ENCODE data around the gene LGR6. TPM values are rescaled to one million over a fixed set of nuclear protein-coding genes. Genes with fewer than 3 reads are reported as not detected.

The LGR6 gene
- total RNA-seq, 1 experiment from 2014 or later, result 0.26 TPM

DNA sequence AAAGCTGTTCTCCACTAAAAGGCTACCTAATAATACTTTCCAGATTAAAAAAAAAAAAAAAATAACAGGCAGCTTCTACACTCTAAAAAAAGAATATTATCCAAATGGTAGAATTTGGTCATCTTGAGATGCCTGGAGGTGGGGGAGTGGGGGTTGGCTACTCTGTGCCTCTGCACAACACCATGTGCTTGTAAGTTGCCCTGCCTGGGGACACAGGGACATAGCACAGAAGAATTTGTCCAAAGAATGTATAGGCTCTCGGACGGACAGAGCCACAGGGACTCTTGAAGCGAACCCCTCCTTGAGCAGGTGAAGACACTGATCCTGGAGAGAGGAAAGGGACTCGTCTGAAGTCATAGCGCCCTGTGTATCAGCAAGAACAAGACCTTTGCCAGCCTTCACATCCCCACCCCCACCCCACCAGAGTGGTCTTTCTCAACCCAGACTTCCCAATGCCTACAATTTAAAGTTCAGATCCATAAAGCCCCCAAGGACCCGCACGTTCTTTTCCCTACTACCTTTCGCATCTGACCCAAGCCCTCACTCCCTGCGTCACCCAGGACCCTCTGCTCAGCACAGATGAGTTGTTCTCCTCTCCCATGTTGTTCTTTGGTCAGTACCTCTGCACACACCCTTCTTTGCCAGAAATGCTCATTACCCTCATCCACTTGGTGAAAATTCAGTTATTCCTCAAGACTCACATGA is 72.6 kb downstream of the LGR6 start:
- Histone ChIP-seq H2AFZ (ENCODE audit: low read length) (no peak overlapping the region), H3K4me3 (ENCODE audit: low read length) (no peak overlapping the region), H3K79me2 (ENCODE audit: low read length) (no peaks in the 10 kb centered on the region), H3K9me2 (replicated peaks; ENCODE audit: low read length) (no peaks in the 10 kb centered on the region), H3K27ac (ENCODE audit: low read length) (no peak overlapping the region), H3K4me1 (ENCODE audit: insufficient read depth, low read length) (no peaks in the 10 kb centered on the region), H3K27me3 (ENCODE audit: low read length) (no peaks in the 10 kb centered on the region), H3K9me3 (ENCODE audit: low read length) (no peaks in the 10 kb centered on the region), H3K9ac (ENCODE audit: low read length) (no peak overlapping the region), H4K20me1 (ENCODE audit: low read length) (no peaks in the 10 kb centered on the region), H3K36me3 (ENCODE audit: low read depth, low read length) (no peaks in the 10 kb centered on the region), H3F3A (ENCODE audit: low read length, unreplicated experiment) (no peaks in the 10 kb centered on the region), H3K4me2 (ENCODE audit: low read length) (no peak overlapping the region)
- TF ChIP-seq EZH2phosphoT487 (IDR thresholded peaks at IDR 0.05; ENCODE audit: borderline replicate concordance, low read length) (no peak), EZH2 (IDR thresholded peaks at IDR 0.05; ENCODE audit: low read length, unreplicated experiment) (no peak)
- TF ChIP-seq, protein P1, sequence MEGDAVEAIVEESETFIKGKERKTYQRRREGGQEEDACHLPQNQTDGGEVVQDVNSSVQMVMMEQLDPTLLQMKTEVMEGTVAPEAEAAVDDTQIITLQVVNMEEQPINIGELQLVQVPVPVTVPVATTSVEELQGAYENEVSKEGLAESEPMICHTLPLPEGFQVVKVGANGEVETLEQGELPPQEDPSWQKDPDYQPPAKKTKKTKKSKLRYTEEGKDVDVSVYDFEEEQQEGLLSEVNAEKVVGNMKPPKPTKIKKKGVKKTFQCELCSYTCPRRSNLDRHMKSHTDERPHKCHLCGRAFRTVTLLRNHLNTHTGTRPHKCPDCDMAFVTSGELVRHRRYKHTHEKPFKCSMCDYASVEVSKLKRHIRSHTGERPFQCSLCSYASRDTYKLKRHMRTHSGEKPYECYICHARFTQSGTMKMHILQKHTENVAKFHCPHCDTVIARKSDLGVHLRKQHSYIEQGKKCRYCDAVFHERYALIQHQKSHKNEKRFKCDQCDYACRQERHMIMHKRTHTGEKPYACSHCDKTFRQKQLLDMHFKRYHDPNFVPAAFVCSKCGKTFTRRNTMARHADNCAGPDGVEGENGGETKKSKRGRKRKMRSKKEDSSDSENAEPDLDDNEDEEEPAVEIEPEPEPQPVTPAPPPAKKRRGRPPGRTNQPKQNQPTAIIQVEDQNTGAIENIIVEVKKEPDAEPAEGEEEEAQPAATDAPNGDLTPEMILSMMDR (conservative IDR thresholded peaks at IDR 0.05; ENCODE audit: low read depth, low read length), result no peak
- ATAC-seq (no peak), DNase-seq (no peak)
- CTCF ChIA-PET, result interaction anchor here (0.6 kb wide), 1 partner anchor 67 kb away, joined by 3 read pairs; no protein-coding TSS in a partner anchor
- intact Hi-C loops (cut with micrococcal nuclease), result no loop called here
- no TSS peak for BruUV-seq (replicated peaks)
- POLR2A ChIA-PET (ENCODE audit: unreplicated experiment), result no interaction called here

DNA sequence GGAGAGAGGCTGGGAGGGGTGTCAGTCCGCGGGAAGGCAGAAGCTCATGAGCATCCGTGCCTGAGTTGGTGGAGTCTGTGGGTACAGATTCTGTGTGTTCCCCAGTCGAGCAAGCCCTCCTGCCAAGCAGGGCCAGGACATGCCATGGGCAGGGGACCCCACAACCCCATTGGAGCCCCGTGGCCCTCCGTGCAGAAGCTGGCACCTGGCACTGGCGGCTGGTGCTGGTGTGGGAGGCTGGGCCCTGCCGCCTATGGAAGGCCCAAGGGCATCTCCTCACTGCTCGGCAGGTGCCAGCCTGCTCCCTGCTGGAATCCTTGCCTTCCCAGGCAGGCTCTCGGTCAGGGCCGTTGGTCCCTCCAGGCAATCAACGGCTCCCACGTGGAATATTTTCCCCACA is 74.4 kb downstream of the LGR6 start:
- no peak overlapping the region for H2AFZ ChIP-seq (ENCODE audit: low read length)
- no peaks in the 10 kb centered on the region for H3K36me3 ChIP-seq (ENCODE audit: low read depth, low read length)
- no peaks in the 10 kb centered on the region for H3K4me1 ChIP-seq (ENCODE audit: insufficient read depth, low read length)
- H3K79me2 ChIP-seq (ENCODE audit: low read length), result no peaks in the 10 kb centered on the region
- TF ChIP-seq EZH2 (IDR thresholded peaks at IDR 0.05; ENCODE audit: low read length, unreplicated experiment), result no peak
- TF ChIP-seq, protein P1 (conservative IDR thresholded peaks at IDR 0.05; ENCODE audit: low read depth, low read length), result no peak
- no peak for TF ChIP-seq EZH2phosphoT487 (IDR thresholded peaks at IDR 0.05; ENCODE audit: borderline replicate concordance, low read length)
- intact Hi-C loops (cut with micrococcal nuclease), result no loop called here
- DNase-seq (no peak), ATAC-seq (no peak)
- H3K4me3 ChIP-seq (ENCODE audit: low read length), result no peak overlapping the region
- no peaks in the 10 kb centered on the region for H3K9me2 ChIP-seq (replicated peaks; ENCODE audit: low read length)
- no TSS peak for BruUV-seq (replicated peaks)
- no peaks in the 10 kb centered on the region for H3K27me3 ChIP-seq (ENCODE audit: low read length)
- no peak overlapping the region for H3K4me2 ChIP-seq (ENCODE audit: low read length)
- no peak overlapping the region for H3K27ac ChIP-seq (ENCODE audit: low read length)
- ChIA-PET POLR2A (ENCODE audit: unreplicated experiment) (no interaction called here), CTCF (no interaction called here)
- H4K20me1 ChIP-seq (ENCODE audit: low read length), result no peaks in the 10 kb centered on the region
- no peaks in the 10 kb centered on the region for H3K9me3 ChIP-seq (ENCODE audit: low read length)
- H3K9ac ChIP-seq (ENCODE audit: low read length), result no peak overlapping the region
- no peaks in the 10 kb centered on the region for H3F3A ChIP-seq (ENCODE audit: low read length, unreplicated experiment)

DNA sequence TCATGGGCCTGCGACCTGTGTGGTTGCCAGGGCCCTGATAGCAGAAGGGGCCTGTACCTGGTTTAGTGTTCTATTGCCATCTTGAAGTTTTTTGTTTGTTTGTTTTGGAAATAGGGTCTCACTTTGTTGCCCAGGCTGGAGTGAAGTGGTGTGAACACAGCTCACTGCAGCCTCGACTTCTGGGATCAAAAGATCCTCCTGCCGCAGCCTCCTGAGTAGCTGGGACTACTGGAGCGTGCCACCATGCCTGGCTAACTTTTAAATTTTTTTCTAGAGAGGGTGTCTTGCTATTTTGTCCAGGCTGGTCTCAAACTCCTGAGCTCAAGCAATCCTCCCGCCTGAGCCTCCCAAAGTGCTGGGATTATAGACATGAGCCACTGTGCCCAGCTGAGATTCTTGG is 75.2 kb downstream of the LGR6 start:
- Histone ChIP-seq H3K9me2 (replicated peaks; ENCODE audit: low read length) (no peaks in the 10 kb centered on the region), H3K27ac (ENCODE audit: low read length) (no peak overlapping the region), H3K79me2 (ENCODE audit: low read length) (no peaks in the 10 kb centered on the region), H3F3A (ENCODE audit: low read length, unreplicated experiment) (no peaks in the 10 kb centered on the region), H3K4me3 (ENCODE audit: low read length) (no peak overlapping the region), H3K4me1 (ENCODE audit: insufficient read depth, low read length) (no peaks in the 10 kb centered on the region), H3K27me3 (ENCODE audit: low read length) (no peaks in the 10 kb centered on the region), H3K4me2 (ENCODE audit: low read length) (no peak overlapping the region), H4K20me1 (ENCODE audit: low read length) (no peaks in the 10 kb centered on the region), H3K36me3 (ENCODE audit: low read depth, low read length) (no peaks in the 10 kb centered on the region), H3K9me3 (ENCODE audit: low read length) (no peaks in the 10 kb centered on the region), H2AFZ (ENCODE audit: low read length) (no peak overlapping the region), H3K9ac (ENCODE audit: low read length) (no peak overlapping the region)
- ChIA-PET CTCF (no interaction called here), POLR2A (ENCODE audit: unreplicated experiment) (no interaction called here)
- ATAC-seq (no peak), DNase-seq (no peak)
- TF ChIP-seq EZH2 (IDR thresholded peaks at IDR 0.05; ENCODE audit: low read length, unreplicated experiment) (no peak), EZH2phosphoT487 (IDR thresholded peaks at IDR 0.05; ENCODE audit: borderline replicate concordance, low read length) (no peak)
- TF ChIP-seq, protein P1 (conservative IDR thresholded peaks at IDR 0.05; ENCODE audit: low read depth, low read length), result no peak
- BruUV-seq (replicated peaks), result no TSS peak
- intact Hi-C loops (cut with micrococcal nuclease), result no loop called here

All from PC-3 (cell line).